Iris pigment epithelial cell (primary cell): ENCODE results near the gene THBS4.

Source experiments
- DNase-seq: peaks from one replicate; pipeline ENCODE4 v3.0.0-alpha.2; 2011; ENCODE audit warnings: low read depth

THBS4 gene

DNA sequence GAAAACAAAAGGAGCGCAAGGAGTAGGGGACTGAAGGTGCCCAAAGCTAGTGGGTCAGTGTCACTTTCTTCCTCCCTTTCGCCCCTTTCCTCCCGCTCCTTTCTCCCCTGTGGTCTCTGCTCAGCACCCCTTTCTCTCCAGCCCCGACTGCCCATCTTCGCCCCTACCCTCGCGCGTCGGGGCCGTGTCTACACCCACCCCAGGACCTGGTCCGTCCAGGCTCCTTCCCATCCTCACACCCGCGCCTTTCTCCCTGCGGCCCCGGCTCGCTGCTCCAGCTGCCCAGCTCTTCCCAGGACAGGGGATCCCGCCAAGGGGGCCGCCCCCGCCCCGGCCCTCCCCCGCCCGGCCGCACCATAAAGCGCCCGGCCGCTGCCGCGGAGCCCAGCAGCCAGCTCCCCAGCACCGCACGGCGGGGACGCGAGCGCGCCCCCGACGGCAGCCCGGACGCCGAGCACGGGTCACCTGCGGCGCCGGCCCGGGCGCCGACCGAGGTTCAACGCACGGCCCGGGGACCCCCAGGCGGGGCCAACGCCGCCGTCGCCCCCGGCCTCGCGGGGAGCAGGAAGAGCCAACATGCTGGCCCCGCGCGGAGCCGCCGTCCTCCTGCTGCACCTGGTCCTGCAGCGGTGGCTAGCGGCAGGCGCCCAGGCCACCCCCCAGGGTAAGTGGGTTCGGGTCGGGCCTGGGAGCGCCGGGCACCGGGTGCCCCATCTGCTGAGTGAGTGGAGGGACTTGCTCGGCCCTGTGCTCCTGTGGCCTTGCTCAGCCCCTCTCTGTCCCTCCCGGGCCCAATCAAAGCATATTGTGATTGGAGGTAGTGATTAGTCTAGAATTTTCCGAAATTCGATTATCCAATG, at the start of gene THBS4:
TSS of gene THBS4 (plus strand) at position 387 of the 860 bp plus-strand sequence. CDS start at position 577, 190 bp downstream.
- no peak for DNase-seq

DNA sequence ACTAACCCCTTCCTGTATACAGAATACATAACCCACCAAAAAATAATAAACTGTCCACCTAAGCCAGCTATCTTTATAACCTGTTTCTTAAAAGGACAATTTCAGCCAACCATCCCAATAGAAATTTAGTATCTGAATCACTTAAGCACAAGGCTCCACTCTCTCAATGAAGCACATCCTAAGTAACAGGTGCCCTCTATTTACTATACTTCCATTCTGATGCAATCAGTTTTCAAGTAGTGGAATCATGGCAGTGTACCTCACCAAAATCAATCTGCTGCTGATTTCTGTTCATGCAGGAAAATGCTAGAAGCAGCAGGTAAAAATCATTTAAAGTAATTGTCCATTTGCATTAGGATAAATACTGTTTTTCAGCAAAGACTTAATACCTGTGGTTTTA, 48.9 kb upstream of the THBS4 start:
- no peak for DNase-seq

GRCh38 chr5:79990205-79990597, 44.9 kb upstream of the THBS4 start:
- DNase-seq, result peak; percentile 67

- peak; percentile 81 for DNase-seq
Measured at GRCh38 chr5:79990598-79991507, 44.3 kb upstream of the THBS4 start, which contains the start of gene MTX3. TSS of gene MTX3 (minus strand) at chr5:79991262. CDS start at chr5:79991238, 24 bp downstream.

DNA sequence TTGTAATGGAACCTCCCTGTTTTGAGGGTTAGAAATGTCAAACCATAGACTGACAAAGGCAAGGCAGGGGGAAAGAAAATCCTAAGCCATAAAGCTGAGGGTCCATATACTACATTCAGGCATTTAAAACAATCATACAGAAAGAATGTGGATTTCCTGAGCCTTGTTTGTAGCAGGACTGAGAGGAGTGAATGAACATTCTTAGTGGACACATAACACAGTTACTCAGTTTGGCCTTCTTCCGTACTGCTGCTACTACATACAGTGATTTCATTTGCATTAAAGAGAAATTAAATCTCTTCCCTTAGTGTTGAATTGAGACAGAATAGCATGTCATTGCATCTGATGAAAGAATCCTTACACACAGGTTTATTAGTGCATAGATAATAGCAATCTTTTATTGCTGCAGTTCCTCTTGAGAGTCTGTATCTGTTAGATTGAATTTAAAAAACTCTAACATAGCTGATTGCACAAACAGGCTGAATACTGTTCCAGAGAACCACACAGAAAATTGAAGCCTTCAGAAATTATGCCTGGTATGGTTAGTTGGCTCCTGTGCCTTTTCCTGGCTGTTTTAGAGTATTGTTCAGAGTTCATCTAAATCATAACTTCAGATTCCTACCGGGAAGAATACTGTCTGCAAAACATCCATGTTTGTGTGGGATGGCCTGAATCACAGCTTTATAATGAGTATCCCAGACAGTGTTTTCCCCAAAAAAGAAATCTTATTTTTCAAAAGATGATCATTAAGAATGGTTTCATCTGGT, 42.1 kb upstream of the THBS4 start:
- DNase-seq, result peak; percentile 28

DNA sequence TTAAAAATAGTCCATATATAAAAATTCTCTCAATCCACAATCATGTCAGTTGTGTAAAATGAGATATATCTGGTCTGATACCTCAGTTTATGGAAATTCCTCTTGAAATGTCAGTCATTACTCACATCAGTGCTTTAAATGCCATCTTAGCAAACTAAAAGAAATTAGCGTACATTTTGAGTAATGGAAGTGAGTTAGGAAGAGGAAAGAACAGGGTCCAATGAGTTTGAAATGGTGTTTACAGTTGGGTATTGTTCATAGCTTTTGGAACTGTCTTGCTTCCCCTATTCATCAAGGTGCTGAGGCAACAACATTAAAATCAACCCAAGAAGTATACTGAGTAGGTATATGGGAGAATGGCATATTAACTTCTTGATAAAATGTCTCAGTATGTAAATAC, 35.4 kb upstream of the THBS4 start:
- DNase-seq, result no peak

- DNase-seq, result no peak
Measured at GRCh38 chr5:80002677-80003076, 32.5 kb upstream of the THBS4 start.

DNA sequence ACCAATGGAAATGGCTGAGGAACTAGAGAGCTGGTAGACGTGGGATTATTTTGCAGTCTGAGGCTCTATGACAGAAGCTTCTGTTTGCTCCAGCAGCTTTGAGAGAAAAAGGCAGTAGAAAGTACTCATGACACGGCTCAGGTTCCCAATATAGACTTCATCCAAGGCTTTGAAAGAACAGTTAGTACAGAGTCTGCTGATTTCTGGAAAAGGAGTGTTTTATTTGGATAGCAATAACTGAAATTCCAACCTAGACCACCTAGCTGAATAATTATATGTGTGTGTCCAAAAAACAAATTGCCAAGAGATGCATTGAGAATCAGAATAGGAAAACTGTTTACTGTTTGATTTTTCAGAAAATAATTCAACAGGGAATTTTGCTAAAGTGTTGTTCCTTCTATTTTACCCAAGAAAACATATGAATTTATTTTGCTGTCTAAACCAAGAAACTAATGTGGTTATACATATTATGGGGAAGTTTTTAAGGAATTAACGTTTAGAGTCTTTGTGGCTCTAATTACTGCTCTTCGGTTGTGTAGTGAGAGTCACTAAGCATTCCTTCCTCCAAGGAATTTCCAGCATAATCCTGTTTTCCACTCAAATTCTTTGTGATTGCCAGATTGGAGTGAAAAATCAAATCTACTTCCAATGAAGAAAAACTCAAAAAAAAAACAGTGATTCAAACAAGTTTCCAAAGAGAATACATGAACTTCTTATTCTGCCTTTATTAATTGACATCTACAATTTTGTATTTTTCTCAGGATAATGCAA, 26.0 kb upstream of the THBS4 start:
- no peak for DNase-seq

DNA sequence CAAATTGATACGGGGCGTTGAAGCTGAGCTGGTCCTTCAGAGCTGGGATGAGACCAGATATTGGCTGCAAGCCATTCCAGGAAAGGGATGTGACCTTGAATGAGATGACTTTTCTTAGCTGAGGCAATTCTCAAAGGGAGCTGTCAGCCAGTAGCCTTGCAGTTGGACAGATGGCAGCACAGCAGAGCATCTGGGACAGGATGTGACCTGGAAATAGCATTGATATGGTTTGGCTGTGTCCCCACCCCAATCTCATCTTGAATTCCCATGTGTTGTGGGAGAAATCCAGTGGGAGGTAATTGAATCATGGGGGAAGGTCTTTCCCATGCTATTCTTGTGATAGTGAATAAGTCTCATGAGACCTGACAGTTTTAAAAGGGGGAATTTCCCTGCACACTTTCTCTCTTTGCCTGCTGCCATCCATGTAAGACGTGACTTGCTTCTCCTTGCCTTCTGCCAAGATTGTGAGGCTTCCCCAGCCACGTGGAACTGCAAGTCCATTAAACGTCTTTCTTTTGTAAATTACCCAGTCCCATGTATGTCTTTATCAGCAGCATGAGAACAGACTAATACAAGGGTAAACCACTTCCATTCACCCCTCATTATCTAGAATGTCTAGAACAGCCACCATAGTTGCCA, 24.3 kb upstream of the THBS4 start:
- DNase-seq, result no peak

DNA sequence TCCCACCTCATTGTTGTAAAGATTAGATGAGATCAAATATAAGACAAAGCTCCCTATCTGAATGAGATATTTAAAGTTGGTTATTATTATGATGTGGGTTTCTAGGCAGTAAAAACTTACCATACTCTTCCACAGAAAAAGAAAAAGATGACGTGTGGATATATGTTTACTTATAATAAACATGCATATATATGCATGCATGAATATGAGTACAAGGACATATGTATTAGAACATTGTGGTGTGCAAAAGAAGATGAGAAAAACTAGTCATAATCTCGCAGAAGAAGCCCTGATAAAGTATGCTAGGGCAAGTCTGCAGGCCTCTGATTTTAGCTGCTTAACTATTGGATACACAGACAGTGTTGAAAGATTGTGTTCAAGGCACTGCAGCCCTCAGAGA, 10.1 kb upstream of the THBS4 start:
- no peak for DNase-seq

- no peak for DNase-seq
Measured at GRCh38 chr5:80026841-80027240, 8.3 kb upstream of the THBS4 start.

DNA sequence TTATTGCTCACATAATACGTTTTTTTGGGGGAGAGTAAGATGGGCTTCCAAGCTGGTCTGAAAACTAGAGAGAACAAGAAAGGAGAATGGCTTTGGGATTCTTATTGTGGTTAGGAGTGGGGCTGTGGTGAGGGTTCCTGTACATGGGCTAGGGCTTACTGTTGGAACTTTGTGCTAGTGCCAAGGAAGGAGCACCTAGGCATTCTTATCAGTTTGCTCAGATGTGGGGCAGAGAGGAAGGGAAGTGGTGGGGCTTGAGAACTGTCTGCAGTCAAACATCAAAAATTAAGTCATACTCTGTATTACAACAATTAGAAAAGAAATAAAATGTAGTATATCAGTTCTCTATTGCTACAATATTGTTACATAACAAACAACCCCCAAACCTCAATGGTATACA, 4.0 kb upstream of the THBS4 start:
- no peak for DNase-seq

DNA sequence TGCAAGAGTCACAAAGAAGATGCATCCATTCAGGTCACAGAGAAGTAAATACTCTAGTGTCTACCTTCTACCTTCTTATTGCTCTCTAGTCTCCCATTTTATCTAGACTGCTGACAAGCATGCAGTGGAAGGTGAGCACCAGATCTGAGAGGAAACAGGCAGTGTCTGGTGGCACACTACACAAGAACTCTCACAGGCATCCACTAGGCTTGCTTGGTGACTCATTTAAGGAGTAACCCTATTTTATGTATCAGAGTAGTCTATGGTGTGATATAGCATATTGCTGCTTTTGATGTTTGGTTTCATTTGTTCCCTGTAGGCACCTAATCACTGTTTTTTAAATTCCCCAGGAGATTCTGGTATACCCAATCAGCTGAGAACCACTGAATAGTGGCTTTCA, 1.6 kb upstream of the THBS4 start:
- DNase-seq, result no peak

GRCh38 chr5:80034559-80034958, 589 bp upstream of the THBS4 start:
- no peak for DNase-seq

- no peak for DNase-seq
Measured at GRCh38 chr5:80035839-80036238, 691 bp downstream of the THBS4 start.

DNA sequence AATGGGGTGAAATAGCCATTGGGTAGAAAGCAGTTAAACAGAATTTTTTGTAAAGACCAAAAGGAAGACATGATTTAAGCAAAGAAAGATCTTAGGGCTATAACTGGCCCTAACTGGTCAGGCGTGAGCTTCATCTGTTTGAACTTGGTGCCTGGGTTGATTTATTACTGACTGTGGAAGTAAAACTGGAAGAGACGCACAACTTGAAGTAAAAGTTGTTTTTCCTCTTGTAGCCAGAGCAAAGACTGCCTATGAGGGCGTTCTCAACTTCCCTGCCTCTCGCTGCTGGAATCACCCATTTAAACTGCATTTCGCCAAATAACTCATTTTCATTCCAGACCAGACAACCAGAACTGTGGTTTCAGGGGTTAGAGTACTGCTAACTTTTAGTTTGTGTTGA, 1.5 kb downstream of the THBS4 start:
- no peak for DNase-seq

DNA sequence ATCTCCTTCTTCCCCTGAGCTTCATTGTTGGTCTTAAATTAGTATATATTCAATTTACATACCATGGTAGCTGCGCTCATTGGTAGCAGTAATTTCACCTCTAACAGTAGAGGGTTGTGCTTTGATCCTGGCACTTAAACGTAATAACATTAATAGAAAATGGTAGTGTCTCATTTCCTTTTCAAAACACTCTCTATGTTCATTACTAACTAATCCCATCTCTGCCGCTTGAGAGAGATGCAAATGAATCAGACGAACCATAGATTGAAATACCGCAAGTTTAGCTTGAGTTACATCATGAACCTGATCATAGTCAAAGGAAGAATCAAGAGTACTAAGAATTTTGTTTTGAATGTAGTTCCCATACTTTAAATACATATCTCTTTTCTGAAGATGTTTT, 2.2 kb downstream of the THBS4 start:
- DNase-seq, result no peak

GRCh38 chr5:80039650-80040049, 4.5 kb downstream of the THBS4 start:
- DNase-seq, result no peak

DNA sequence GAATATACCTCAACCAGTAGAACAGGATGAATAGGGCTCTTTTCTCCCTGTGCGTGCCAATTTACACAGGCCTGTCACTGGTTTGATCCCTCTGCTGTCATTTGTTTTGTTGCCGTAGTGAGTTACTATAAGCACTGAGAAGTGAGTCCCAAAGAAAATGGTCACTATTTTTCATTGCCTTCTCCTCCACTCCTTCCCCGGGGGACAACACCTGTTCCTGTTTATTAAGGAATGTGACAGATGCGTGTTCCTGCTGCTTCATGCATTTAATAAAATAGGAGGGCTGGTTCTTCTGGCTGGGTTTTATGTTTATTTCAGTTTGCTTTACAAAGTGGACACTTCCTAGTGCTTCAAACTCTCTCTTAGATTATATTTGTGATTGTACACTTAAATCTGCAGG, 6.4 kb downstream of the THBS4 start:
- DNase-seq, result no peak

DNA sequence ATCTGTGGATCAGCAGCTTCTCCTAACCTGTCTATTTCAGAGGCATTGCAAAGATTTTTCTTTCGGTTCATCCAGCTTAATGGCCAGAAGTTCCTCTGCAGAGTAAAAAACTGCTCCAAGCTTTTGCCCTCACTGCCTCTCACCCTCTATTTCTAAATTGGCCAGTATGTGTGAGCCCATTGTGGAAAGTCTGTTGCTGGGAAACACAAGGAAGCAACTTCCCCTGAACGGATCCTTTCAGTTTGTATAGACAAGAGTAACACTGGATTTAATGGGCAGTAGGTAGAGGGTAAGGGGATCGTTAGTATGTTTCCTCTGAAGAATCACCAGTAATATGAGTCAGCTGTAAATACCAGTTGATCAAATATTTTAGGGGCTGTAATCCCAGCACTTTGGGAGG, 7.2 kb downstream of the THBS4 start:
- DNase-seq, result no peak

- no peak for DNase-seq
Measured at GRCh38 chr5:80043187-80043586, 8.0 kb downstream of the THBS4 start.
